ENCODE results near the gene PPP2R2C.

GRCh38 chr4:6330384-6330767 is 142.0 kb downstream of the PPP2R2C start:
- TF ChIP-seq CTCF (IDR thresholded peaks at IDR 0.05), result no peak
- no peak for TF ChIP-seq ZFX (IDR thresholded peaks at IDR 0.05; ENCODE audit: borderline replicate concordance)
